ENCODE data around the gene PAK5.

GRCh38 chr20:9575836-9576235, 263.0 kb downstream of the PAK5 start:
- TF ChIP-seq CTCF (IDR thresholded peaks at IDR 0.05), result no peak
- no peak for TF ChIP-seq POLR2A (IDR thresholded peaks at IDR 0.05)

Data from uterus (tissue), 2 donors.